ENCODE measurements around the gene PKN3.

GRCh38 chr9:128729302-128729701 is 27.0 kb downstream of the PKN3 start:
- TF ChIP-seq, protein P1, sequence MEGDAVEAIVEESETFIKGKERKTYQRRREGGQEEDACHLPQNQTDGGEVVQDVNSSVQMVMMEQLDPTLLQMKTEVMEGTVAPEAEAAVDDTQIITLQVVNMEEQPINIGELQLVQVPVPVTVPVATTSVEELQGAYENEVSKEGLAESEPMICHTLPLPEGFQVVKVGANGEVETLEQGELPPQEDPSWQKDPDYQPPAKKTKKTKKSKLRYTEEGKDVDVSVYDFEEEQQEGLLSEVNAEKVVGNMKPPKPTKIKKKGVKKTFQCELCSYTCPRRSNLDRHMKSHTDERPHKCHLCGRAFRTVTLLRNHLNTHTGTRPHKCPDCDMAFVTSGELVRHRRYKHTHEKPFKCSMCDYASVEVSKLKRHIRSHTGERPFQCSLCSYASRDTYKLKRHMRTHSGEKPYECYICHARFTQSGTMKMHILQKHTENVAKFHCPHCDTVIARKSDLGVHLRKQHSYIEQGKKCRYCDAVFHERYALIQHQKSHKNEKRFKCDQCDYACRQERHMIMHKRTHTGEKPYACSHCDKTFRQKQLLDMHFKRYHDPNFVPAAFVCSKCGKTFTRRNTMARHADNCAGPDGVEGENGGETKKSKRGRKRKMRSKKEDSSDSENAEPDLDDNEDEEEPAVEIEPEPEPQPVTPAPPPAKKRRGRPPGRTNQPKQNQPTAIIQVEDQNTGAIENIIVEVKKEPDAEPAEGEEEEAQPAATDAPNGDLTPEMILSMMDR (IDR thresholded peaks at IDR 0.05) = no peak
- TF ChIP-seq ZFX (IDR thresholded peaks at IDR 0.05; ENCODE audit: borderline replicate concordance) = no peak
